Loucy (cell line): ENCODE data around the gene RAB15.

Experiments used
- H2AFZ ChIP-seq: fragments of 200-600 bp; sonication (generic); 2 replicates; pipeline ENCODE4 v1.6.0; 2016; ENCODE audit warnings: antibody characterized with exemption, mild to moderate bottlenecking, low read length, moderate library complexity
- H3F3A ChIP-seq: fragments of 200-600 bp; 2 replicates; pipeline ENCODE4 v1.6.0; 2016; ENCODE audit warnings: antibody characterized with exemption, low read depth, mild to moderate bottlenecking
- H3K27me3 ChIP-seq: fragments of 200-600 bp; sonication (generic); 2 replicates; pipeline ENCODE4 v1.6.1; 2014; ENCODE audit warnings: low read length, mild to moderate bottlenecking; ENCODE audit not compliant: insufficient read depth, poor library complexity, severe bottlenecking
- H3K36me3 ChIP-seq: fragments of 200-600 bp; sonication (generic); 2 replicates; pipeline ENCODE4 v1.6.1; 2016; ENCODE audit warnings: low read length; ENCODE audit not compliant: insufficient read depth
- H3K4me1 ChIP-seq: fragments of 200-600 bp; sonication (generic); 2 replicates; pipeline ENCODE4 v1.5.1; 2014; ENCODE audit warnings: low read length, mild to moderate bottlenecking; ENCODE audit not compliant: insufficient read depth, poor library complexity, severe bottlenecking
- H3K4me2 ChIP-seq: fragments of 200-600 bp; sonication (generic); 2 replicates; pipeline ENCODE4 v1.6.0; 2014; ENCODE audit warnings: antibody characterized with exemption, low read length, low read depth, mild to moderate bottlenecking; ENCODE audit not compliant: poor library complexity, severe bottlenecking
- H3K4me3 ChIP-seq: fragments of 200-600 bp; sonication (generic); 2 replicates; pipeline ENCODE4 v1.5.1; 2014; ENCODE audit warnings: low read length, mild to moderate bottlenecking, mixed read lengths; ENCODE audit not compliant: poor library complexity, severe bottlenecking
- H3K79me2 ChIP-seq: fragments of 200-600 bp; sonication (generic); 2 replicates; pipeline ENCODE4 v1.6.1; 2014; ENCODE audit warnings: low read length; ENCODE audit not compliant: insufficient read depth
- H3K9ac ChIP-seq: fragments of 200-600 bp; sonication (generic); 2 replicates; pipeline ENCODE4 v1.6.0; 2014; ENCODE audit warnings: mild to moderate bottlenecking, low read depth, low read length, moderate library complexity; ENCODE audit not compliant: poor library complexity, severe bottlenecking
- H3K9me2 ChIP-seq: fragments of 200-600 bp; sonication (generic); replicated peaks from 2 replicates; pipeline ENCODE4 v1.6.1; 2016; ENCODE audit warnings: low read depth, low read length, mixed read lengths
- H3K9me3 ChIP-seq: fragments of 200-600 bp; sonication (generic); 2 replicates; pipeline ENCODE4 v1.6.1; 2014; ENCODE audit warnings: mild to moderate bottlenecking, antibody characterized with exemption, low read length, low read depth; ENCODE audit not compliant: insufficient read depth
- H4K20me1 ChIP-seq: fragments of 200-600 bp; sonication (generic); 2 replicates; pipeline ENCODE4 v1.6.0; 2014; ENCODE audit warnings: antibody characterized with exemption, low read length, mild to moderate bottlenecking; ENCODE audit not compliant: insufficient read depth, poor library complexity, severe bottlenecking
- CTCF ChIP-seq: fragments of 200-600 bp; sonication (generic); conservative IDR thresholded peaks from 2 replicates; pipeline ENCODE4 v1.5.1; 2014; ENCODE audit warnings: mild to moderate bottlenecking, antibody characterized with exemption, low read length
- EZH2phosphoT487 ChIP-seq: fragments of 200-600 bp; IDR thresholded peaks from 2 replicates; pipeline ENCODE4 v1.6.1; 2018; ENCODE audit warnings: antibody characterized with exemption, mild to moderate bottlenecking, moderate library complexity, borderline replicate concordance

Gene RAB15

GRCh38 chr14:64947710-64948611, 24.2 kb downstream of the RAB15 start:
- H3K79me2 ChIP-seq = no peaks in the 10 kb centered on the region
- no peak overlapping the region for H3K9ac ChIP-seq
- no peaks in the 10 kb centered on the region; the same call in 1 of the 2 replicates for H3F3A ChIP-seq
- no peaks in the 10 kb centered on the region for H3K9me3 ChIP-seq
- TF ChIP-seq EZH2phosphoT487 (no peak), CTCF (no peak)
- no peaks in the 10 kb centered on the region for H3K27me3 ChIP-seq
- no peaks in the 10 kb centered on the region for H3K9me2 ChIP-seq
- no peak overlapping the region for H3K4me2 ChIP-seq
- no peak overlapping the region for H2AFZ ChIP-seq
- peaks cover 54% of the 10 kb centered on the region; the same call in 1 of the 2 replicates for H3K36me3 ChIP-seq
- no peak overlapping the region for H3K4me3 ChIP-seq
- peaks cover 31% of the 10 kb centered on the region for H3K4me1 ChIP-seq
- no peaks in the 10 kb centered on the region for H4K20me1 ChIP-seq

GRCh38 chr14:64946310-64947045, 25.7 kb downstream of the RAB15 start:
- no peak overlapping the region for H3K4me2 ChIP-seq
- peaks cover 44% of the 10 kb centered on the region; the same call in 1 of the 2 replicates for H3K36me3 ChIP-seq
- H3K4me3 ChIP-seq = no peak overlapping the region
- H3K27me3 ChIP-seq = no peaks in the 10 kb centered on the region
- no peaks in the 10 kb centered on the region for H4K20me1 ChIP-seq
- no peaks in the 10 kb centered on the region for H3K79me2 ChIP-seq
- no peak overlapping the region for H3K9ac ChIP-seq
- H3K9me2 ChIP-seq = no peaks in the 10 kb centered on the region
- H3F3A ChIP-seq = no peaks in the 10 kb centered on the region; the same call in 1 of the 2 replicates
- H3K4me1 ChIP-seq = peaks cover 36% of the 10 kb centered on the region
- no peaks in the 10 kb centered on the region for H3K9me3 ChIP-seq
- H2AFZ ChIP-seq = no peak overlapping the region
- TF ChIP-seq CTCF = no peak
- TF ChIP-seq EZH2phosphoT487 = no peak

- Histone ChIP-seq H4K20me1 (no peaks in the 10 kb centered on the region), H3K27me3 (no peaks in the 10 kb centered on the region)
- no peak for TF ChIP-seq EZH2phosphoT487
- no peak for TF ChIP-seq CTCF
These were observed 26.5 kb downstream of the RAB15 start for GRCh38 chr14:64945431-64946178.

More at GRCh38 chr14:64945431-64946178, 26.5 kb downstream of the RAB15 start:
- H3K4me1 ChIP-seq = peaks cover 36% of the 10 kb centered on the region
- no peak overlapping the region for H3K9ac ChIP-seq
- no peaks in the 10 kb centered on the region; the same call in 1 of the 2 replicates for H3F3A ChIP-seq
- H2AFZ ChIP-seq = no peak overlapping the region
- H3K79me2 ChIP-seq = no peaks in the 10 kb centered on the region
- H3K36me3 ChIP-seq = peaks cover 36% of the 10 kb centered on the region; the same call in 1 of the 2 replicates
- H3K4me3 ChIP-seq = no peak overlapping the region
- no peaks in the 10 kb centered on the region for H3K9me3 ChIP-seq
- no peak overlapping the region for H3K4me2 ChIP-seq
- no peaks in the 10 kb centered on the region for H3K9me2 ChIP-seq
